ENCODE measurements around the gene RBM10. TPM values are rescaled to one million over a fixed set of nuclear protein-coding genes. Genes with fewer than 3 reads are reported as not detected.

The RBM10 gene
- total RNA-seq, 1 donor from 2014 or later: 41.2 TPM

DNA sequence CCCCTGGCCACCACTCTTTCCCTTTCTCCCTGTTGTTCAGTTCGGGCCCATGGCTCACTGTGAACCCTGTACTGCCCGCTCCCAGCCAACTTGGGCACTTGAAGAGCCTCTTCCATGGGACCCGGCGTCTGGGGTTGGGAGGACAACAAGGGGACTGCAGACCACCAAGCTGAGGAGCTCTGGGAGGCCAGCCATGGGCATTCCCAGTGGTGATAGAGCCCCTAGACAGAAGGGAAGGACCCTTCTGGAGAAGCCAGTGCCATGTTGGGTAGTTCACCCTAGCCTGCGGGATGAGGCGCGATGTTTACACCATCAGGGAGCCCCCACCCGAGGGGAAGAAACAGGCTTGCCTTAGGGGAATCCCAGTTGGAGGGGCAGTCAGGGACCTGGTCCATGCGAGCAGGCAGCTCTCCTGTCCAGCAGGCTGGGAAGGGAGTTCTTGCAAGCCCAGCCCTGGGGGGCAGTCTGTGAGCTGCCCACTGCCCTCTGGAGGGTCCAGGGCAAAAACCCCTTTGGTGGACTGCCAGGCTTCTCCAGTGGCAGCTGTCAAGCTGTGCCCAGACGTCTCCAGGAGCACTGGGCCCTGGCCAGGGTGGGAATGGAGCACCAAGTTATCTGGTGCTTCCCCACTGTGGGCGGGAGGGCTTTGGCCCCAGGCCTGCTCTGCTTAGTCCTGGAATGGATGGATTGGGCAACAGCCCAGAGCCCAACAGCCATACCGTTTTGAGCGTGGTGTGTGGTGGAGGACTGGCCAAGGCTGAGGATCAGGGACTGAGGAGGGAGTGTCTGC lies 24.9 kb downstream of the RBM10 start:
- no peak for DNase-seq (ENCODE audit: low read depth)
- TF ChIP-seq, protein P1, sequence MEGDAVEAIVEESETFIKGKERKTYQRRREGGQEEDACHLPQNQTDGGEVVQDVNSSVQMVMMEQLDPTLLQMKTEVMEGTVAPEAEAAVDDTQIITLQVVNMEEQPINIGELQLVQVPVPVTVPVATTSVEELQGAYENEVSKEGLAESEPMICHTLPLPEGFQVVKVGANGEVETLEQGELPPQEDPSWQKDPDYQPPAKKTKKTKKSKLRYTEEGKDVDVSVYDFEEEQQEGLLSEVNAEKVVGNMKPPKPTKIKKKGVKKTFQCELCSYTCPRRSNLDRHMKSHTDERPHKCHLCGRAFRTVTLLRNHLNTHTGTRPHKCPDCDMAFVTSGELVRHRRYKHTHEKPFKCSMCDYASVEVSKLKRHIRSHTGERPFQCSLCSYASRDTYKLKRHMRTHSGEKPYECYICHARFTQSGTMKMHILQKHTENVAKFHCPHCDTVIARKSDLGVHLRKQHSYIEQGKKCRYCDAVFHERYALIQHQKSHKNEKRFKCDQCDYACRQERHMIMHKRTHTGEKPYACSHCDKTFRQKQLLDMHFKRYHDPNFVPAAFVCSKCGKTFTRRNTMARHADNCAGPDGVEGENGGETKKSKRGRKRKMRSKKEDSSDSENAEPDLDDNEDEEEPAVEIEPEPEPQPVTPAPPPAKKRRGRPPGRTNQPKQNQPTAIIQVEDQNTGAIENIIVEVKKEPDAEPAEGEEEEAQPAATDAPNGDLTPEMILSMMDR (conservative IDR thresholded peaks at IDR 0.05; ENCODE audit: low read depth, low read length): no peak

DNA sequence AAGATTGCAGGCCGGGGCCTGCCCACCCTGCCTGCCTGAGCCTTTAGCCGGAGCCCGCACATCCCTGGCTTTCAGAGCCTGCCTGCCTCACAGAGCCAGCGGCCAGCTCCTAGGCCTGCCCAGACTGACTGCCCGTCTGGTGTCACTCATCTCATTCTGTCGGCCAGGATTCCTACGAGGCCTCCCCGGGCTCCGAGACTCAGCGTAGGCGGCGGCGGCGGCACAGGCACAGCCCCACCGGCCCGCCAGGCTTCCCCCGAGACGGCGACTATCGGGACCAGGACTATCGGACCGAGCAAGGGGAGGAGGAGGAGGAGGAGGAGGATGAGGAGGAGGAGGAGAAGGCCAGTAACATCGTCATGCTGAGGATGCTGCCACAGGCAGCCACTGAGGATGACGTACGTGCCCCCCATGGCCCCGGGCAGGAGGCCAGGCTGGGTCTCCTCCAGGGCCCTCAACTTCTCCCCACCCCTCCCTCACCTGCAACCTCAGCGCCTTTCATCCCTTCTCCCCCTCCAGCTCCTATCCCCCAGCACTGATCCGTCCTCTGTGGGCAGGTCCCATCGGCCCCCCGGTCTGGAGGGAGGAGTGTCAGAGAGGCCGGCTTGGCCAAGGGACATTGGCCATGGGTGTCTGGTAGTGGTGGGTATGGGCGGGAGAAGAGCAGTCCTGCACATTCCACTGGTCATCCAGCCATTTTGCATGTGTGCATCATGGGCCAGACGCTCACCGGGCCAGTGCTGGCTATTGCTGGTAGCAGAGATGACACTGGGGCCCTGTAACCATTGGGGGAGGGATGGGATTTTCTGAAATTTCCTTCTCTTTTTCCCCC lies 26.1 kb downstream of the RBM10 start:
- H3K4me3 ChIP-seq (ENCODE audit: low read depth, low read length): no peak overlapping the region
- DNase-seq (ENCODE audit: low read depth): no peak
- TF ChIP-seq, protein P1 (conservative IDR thresholded peaks at IDR 0.05; ENCODE audit: low read depth, low read length): no peak

More for the DNA sequence above, 24.9 kb downstream of the RBM10 start:
- no peak overlapping the region for H3K4me3 ChIP-seq (ENCODE audit: low read depth, low read length)

DNA sequence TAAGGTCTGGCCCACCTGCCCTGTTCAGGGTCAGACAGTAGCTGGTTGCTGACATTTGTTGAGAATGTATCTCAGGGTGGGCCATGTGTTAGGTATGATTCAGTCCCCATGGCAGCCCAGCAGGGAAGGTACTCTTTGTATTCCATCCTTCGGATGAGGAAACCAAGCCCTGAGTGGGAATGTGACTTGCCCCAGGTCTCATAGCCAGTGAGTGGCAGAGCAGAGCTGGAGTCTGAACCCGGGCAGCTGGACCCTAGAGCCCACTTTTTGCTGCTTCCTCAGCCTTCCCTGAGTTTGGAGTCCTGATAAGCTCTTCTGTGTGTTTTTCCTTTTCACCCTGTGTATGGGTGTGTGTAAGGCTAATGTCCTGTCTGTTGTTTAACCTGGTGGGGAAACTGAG lies 27.0 kb downstream of the RBM10 start:
- TF ChIP-seq, protein P1 (conservative IDR thresholded peaks at IDR 0.05; ENCODE audit: low read depth, low read length): no peak
- no peak for DNase-seq (ENCODE audit: low read depth)
- H3K4me3 ChIP-seq (ENCODE audit: low read depth, low read length): no peak overlapping the region

DNA sequence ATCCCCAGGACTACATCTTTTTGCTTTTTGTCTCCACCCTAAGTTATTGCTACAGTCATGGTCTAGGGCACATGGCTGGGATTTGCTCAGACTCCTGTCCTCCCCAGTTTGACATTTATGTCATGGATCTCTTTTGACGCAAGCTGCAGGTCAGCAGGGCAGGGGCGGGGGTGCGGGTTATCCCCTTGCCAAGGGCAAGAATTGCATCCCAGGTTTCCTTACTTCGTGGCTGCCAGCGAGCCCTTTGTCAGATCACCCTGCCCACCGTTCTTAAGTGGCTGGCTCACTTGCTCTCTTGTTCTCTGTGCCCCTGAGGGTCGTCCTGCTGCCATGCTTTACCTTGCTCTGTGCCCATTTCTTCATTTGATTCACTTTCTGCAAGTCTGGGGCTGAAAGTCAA lies 27.5 kb downstream of the RBM10 start:
- TF ChIP-seq, protein P1 (conservative IDR thresholded peaks at IDR 0.05; ENCODE audit: low read depth, low read length): no peak
- no peak for DNase-seq (ENCODE audit: low read depth)

DNA sequence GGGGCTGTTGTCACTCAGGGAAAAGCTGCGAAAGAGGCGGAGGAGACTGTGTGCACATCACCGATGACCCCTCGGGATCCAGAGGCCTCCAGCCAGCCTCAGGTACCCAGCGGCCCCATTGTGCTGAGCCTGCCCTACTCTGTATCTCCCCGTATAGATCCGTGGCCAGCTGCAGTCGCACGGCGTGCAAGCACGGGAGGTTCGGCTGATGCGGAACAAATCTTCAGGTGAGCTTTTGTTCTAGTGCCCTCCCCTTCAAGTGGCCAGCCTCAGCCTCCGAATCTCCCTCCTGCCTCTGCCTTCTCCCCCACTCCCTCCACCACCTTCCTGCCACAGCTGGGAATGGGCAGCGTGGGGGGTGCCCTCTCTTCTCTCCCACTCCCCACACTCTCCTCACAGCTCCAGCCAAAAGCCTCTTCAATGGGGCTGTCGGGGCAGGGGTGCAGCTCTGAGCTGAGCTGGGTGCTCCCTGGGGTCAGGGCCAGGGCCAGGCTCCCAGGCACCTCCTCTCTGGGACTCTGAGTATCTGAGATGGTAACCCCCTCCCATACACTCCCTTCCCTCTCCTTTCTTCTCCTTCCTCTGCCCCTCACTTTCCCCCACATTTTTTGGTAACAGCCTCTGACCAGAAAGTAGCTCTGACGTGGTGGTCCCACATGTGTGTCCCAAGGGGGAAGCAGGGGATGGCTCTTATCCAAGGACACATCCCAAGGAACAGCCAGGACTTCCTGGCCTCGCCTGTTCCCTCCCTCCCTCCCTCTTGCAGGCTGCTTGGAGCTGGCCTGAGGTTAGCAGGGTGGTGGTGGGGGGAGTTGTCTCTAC lies 28.2 kb downstream of the RBM10 start:
- TF ChIP-seq, protein P1 (conservative IDR thresholded peaks at IDR 0.05; ENCODE audit: low read depth, low read length): no peak
- no peak for DNase-seq (ENCODE audit: low read depth)
- no peak overlapping the region for H3K4me3 ChIP-seq (ENCODE audit: low read depth, low read length)

More for the DNA sequence above, 27.5 kb downstream of the RBM10 start:
- H3K4me3 ChIP-seq (ENCODE audit: low read depth, low read length): no peak overlapping the region

DNA sequence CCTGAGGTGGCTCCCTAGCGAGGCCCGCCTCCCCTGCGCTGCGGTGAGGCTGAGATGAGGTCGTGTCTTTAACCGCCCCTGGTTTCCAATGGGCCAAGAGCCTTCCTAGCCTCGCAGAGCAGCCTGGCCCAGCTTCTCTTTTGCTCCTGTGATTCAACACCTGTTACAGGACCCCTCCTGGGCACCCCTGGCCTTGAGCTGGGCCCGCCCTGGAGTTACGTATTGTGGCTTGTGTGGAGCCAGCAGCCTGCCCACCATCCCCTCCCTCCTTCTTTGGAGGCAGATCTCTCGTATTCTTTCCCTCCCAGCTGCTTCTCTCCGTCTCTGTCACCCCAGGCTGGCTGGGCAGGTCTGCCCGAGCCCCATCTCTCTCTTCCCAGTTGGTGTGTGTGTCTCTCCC lies 29.4 kb downstream of the RBM10 start:
- TF ChIP-seq, protein P1 (conservative IDR thresholded peaks at IDR 0.05; ENCODE audit: low read depth, low read length): no peak
- no peak for DNase-seq (ENCODE audit: low read depth)
- H3K4me3 ChIP-seq (ENCODE audit: low read depth, low read length): no peak overlapping the region

Data from epithelial cell of proximal tubule (primary cell).